ENCODE data around the gene SELENOH.

GRCh38 chr11:57792060-57792541 is 50.8 kb downstream of the SELENOH start:
- TF ChIP-seq POLR2A (IDR thresholded peaks at IDR 0.05; ENCODE audit: low read length) (no peak), GATA1 (IDR thresholded peaks at IDR 0.05; ENCODE audit: low read depth, low read length) (no peak)

All from erythroblast (primary cell).